Measurements from ENCODE around the gene CLINT1.

The CLINT1 gene

DNA sequence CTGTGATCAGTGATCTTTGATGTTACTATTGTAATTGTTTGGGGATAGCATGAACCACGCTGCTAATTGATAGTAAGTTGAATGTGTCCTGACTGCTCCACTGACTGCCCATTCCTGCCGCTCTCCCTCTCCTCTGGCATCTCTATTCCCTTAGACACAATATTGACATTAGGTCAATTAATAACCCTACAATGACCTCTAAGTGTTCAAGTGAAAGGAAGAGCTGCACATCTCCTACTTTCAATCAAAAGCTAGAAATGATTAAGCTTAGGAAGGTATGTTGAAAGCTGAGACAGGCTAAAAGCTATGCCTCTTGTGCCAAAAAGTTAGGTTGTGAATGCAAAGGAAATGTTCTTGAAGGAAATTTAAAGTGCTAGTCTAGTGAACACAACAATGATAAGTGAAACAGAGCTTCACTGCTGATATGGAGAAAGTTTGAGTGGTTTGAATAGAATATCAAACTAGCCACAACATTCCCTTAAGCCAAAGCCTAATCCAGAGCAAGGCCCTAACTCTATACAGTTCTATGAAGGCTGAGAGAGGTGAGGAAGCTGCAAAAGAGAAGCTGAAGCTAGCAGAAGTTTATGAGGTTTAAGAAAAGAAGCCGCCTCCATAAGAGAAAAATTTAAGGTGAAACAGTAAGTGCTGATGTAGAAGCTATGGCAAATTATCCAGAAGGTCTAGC, 12.9 kb downstream of the CLINT1 start:
- DNase-seq (ENCODE audit: low spot score): no peak
- TF ChIP-seq, protein P1, sequence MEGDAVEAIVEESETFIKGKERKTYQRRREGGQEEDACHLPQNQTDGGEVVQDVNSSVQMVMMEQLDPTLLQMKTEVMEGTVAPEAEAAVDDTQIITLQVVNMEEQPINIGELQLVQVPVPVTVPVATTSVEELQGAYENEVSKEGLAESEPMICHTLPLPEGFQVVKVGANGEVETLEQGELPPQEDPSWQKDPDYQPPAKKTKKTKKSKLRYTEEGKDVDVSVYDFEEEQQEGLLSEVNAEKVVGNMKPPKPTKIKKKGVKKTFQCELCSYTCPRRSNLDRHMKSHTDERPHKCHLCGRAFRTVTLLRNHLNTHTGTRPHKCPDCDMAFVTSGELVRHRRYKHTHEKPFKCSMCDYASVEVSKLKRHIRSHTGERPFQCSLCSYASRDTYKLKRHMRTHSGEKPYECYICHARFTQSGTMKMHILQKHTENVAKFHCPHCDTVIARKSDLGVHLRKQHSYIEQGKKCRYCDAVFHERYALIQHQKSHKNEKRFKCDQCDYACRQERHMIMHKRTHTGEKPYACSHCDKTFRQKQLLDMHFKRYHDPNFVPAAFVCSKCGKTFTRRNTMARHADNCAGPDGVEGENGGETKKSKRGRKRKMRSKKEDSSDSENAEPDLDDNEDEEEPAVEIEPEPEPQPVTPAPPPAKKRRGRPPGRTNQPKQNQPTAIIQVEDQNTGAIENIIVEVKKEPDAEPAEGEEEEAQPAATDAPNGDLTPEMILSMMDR (IDR thresholded peaks at IDR 0.05; ENCODE audit: borderline replicate concordance, control extremely low read depth, extremely low read depth, insufficient read depth, missing control alignments): no peak
- in situ Hi-C loops (cut with MboI; ENCODE audit: low sequenced_read_pairs, unreplicated experiment): no loop called here

- no peak for DNase-seq (ENCODE audit: low spot score)
- TF ChIP-seq, protein P1 (IDR thresholded peaks at IDR 0.05; ENCODE audit: borderline replicate concordance, control extremely low read depth, extremely low read depth, insufficient read depth, missing control alignments): no peak
- in situ Hi-C loops (cut with MboI; ENCODE audit: low sequenced_read_pairs, unreplicated experiment): no loop called here
These were observed 16.2 kb downstream of the CLINT1 start for GRCh38 chr5:157842787-157843186.

DNA sequence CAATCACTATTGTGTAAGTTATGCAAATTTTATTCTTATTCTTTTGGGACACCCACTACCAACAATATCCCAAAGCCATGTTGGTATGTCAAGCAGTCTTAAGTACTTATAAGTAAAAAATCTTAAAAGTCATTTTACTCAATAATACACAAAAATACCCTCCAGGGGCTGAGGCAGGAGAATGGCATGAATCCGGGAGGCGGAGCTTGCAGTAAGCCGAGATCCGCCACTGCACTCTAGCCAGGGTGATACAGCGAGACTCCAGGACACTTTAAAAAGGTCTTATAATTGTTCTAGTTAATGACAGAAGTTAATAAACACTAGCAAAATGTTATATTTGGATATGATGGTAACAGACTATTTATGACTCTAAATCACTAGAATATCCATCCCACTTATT, 16.8 kb downstream of the CLINT1 start:
- DNase-seq (ENCODE audit: low spot score): no peak
- TF ChIP-seq, protein P1 (IDR thresholded peaks at IDR 0.05; ENCODE audit: borderline replicate concordance, control extremely low read depth, extremely low read depth, insufficient read depth, missing control alignments): no peak
- in situ Hi-C loops (cut with MboI; ENCODE audit: low sequenced_read_pairs, unreplicated experiment): no loop called here

GRCh38 chr5:157839157-157839795, 19.7 kb downstream of the CLINT1 start:
- DNase-seq (ENCODE audit: low spot score): no peak
- TF ChIP-seq, protein P1 (IDR thresholded peaks at IDR 0.05; ENCODE audit: borderline replicate concordance, control extremely low read depth, extremely low read depth, insufficient read depth, missing control alignments): no peak
- in situ Hi-C loops (cut with MboI; ENCODE audit: low sequenced_read_pairs, unreplicated experiment): no loop called here

DNA sequence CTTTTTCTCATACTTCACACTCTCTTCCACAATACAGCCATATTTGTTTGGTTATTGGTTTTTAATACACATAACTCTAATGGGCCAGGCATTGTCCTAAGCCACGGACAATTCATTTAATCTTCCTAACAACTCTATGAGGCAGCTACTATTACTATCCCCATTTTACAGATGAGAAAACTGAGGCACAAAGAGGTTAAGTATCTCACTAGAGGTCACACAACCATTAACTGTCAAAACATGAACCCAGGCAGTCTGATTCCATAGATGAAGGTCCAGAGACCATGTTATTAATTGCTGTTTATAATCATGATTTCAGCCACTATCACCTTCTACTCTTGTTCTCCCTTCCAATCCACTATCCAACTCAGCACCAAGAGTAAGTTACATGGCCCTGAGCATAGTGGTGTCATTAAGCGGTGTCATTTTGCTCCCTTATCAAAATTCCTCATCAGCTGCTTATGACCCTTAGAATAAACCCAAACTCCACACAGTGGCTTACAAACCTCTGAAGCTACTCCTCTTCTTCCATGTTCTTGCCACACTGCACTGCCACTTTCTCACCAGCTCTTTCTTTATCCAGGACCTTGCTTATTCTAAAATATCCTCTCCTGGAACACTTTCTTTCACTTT, 22.7 kb downstream of the CLINT1 start:
- TF ChIP-seq, protein P1 (IDR thresholded peaks at IDR 0.05; ENCODE audit: borderline replicate concordance, control extremely low read depth, extremely low read depth, insufficient read depth, missing control alignments): no peak
- DNase-seq (ENCODE audit: low spot score): no peak
- in situ Hi-C loops (cut with MboI; ENCODE audit: low sequenced_read_pairs, unreplicated experiment): no loop called here

DNA sequence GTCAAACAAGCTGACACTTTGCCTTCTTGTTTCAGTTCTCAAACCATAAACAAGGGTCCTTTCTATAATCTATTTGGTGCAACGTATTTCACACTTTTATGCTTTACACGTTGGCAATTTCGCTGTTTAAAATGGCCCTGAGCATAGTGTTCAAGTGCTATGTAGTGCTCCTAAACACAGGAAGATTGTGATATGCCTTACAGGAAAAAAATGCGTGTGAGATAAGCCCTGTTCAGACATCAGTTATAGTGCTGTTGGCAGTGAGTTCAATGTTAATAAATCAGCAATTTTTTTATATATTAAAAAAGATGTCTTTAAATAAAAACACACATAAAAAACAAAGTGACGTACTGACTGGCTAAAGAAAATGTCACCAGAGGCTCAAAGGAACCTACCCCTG, 23.9 kb downstream of the CLINT1 start:
- DNase-seq (ENCODE audit: low spot score): no peak
- TF ChIP-seq, protein P1 (IDR thresholded peaks at IDR 0.05; ENCODE audit: borderline replicate concordance, control extremely low read depth, extremely low read depth, insufficient read depth, missing control alignments): no peak
- in situ Hi-C loops (cut with MboI; ENCODE audit: low sequenced_read_pairs, unreplicated experiment): no loop called here
